ENCODE data around the gene SSBP2. TPM values are rescaled to one million over a fixed set of nuclear protein-coding genes. Genes with fewer than 3 reads are reported as not detected.

Gene SSBP2
- total RNA-seq, 4 donors from 2014 or later, result 54.1 to 136 (median 69.8) TPM

DNA sequence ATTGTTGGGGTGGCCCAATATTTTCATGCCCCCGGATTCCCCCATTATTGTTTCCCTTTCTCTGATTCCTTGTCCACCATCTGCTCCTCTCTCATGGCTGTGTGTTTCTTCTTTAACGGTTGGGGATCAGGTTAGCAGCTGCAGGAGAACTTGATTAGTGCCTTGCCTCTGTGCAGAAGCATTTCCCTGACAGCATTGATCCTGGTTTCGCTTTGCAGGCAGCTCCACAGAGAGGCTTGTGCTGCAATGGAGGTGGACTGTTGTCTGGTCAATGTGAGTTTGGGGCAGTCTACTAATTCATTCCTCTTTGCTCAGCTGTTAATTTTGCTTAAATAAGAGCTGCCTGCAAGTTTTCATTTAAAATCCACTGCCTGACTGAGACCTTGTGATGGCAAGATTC is 32.5 kb upstream of the SSBP2 start:
- H3K27ac ChIP-seq, result no peak overlapping the region
- WGBS, result 65% methylated on average over 3 of the region's 3 CpGs
- peaks cover 43% of the 10 kb centered on the region for H3K4me1 ChIP-seq
- no peaks in the 10 kb centered on the region for H3K27me3 ChIP-seq
- H3K36me3 ChIP-seq, result no peaks in the 10 kb centered on the region
- no peak for DNase-seq (ENCODE audit: low spot score in 2 of 2)
- H3K4me3 ChIP-seq, result no peak overlapping the region
- no peak for TF ChIP-seq POLR2AphosphoS5 (IDR thresholded peaks at IDR 0.05)
- TF ChIP-seq POLR2A (IDR thresholded peaks at IDR 0.05), result no peak
- TF ChIP-seq EP300 (IDR thresholded peaks at IDR 0.05), result no peak
- TF ChIP-seq, protein P1, sequence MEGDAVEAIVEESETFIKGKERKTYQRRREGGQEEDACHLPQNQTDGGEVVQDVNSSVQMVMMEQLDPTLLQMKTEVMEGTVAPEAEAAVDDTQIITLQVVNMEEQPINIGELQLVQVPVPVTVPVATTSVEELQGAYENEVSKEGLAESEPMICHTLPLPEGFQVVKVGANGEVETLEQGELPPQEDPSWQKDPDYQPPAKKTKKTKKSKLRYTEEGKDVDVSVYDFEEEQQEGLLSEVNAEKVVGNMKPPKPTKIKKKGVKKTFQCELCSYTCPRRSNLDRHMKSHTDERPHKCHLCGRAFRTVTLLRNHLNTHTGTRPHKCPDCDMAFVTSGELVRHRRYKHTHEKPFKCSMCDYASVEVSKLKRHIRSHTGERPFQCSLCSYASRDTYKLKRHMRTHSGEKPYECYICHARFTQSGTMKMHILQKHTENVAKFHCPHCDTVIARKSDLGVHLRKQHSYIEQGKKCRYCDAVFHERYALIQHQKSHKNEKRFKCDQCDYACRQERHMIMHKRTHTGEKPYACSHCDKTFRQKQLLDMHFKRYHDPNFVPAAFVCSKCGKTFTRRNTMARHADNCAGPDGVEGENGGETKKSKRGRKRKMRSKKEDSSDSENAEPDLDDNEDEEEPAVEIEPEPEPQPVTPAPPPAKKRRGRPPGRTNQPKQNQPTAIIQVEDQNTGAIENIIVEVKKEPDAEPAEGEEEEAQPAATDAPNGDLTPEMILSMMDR (IDR thresholded peaks at IDR 0.05), result no peak
- H3K9me3 ChIP-seq, result no peaks in the 10 kb centered on the region

DNA sequence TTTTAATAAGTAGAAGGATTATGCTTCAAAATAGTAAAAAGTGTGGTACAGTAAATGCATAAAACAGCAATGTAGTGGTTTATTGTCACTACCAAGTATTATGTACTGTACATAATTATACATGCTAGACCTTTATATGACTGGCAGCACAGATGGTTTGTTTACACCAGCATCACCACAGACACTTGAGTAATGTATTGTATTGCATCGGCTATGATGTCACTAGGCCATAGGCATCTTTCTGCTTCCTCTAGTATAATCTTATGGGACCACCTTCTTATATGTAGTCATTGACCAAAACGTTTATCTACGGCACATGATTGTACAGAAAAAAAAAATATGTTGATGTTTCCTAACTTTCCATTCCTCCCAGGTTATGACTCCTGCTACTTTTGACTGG is 31.9 kb upstream of the SSBP2 start:
- TF ChIP-seq EP300 (IDR thresholded peaks at IDR 0.05) (no peak), POLR2AphosphoS5 (IDR thresholded peaks at IDR 0.05) (no peak), POLR2A (IDR thresholded peaks at IDR 0.05) (no peak)
- TF ChIP-seq, protein P1 (IDR thresholded peaks at IDR 0.05), result no peak
- H3K4me3 ChIP-seq, result no peak overlapping the region
- H3K27me3 ChIP-seq, result no peaks in the 10 kb centered on the region
- no peaks in the 10 kb centered on the region for H3K9me3 ChIP-seq
- 91% methylated on average over 3 of the region's 3 CpGs for WGBS
- no peak for DNase-seq (ENCODE audit: low spot score in 2 of 2)
- H3K36me3 ChIP-seq, result no peaks in the 10 kb centered on the region
- no peak overlapping the region for H3K27ac ChIP-seq
- peaks cover 41% of the 10 kb centered on the region for H3K4me1 ChIP-seq

DNA sequence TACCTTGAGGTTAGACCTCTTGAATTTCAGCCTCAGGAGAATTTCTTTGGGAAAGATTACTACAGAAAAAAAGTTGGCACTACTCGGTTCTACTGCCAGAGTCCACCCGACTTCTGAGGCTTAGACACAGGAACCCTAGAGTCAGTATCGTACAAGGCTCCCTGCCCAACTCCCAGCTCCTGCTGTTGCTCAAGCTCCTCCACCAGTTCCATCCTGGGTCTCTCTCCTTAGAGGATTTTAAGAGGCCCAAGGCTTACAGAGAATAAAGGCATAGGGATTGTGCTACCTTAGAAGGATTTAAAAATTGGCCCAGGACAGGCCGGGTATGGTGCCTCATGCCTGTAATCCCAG is 29.0 kb upstream of the SSBP2 start:
- peaks cover 33% of the 10 kb centered on the region for H3K4me1 ChIP-seq
- no peaks in the 10 kb centered on the region for H3K9me3 ChIP-seq
- peak overlapping the region; percentile 75 for H3K27ac ChIP-seq
- DNase-seq (ENCODE audit: low spot score in 2 of 2), result no peak
- no peaks in the 10 kb centered on the region for H3K27me3 ChIP-seq
- no peak for TF ChIP-seq EP300 (IDR thresholded peaks at IDR 0.05)
- TF ChIP-seq, protein P1 (IDR thresholded peaks at IDR 0.05), result no peak
- TF ChIP-seq POLR2AphosphoS5 (IDR thresholded peaks at IDR 0.05), result no peak
- 64% methylated on average over 4 of the region's 4 CpGs for WGBS
- H3K4me3 ChIP-seq, result no peak overlapping the region
- H3K36me3 ChIP-seq, result no peaks in the 10 kb centered on the region

DNA sequence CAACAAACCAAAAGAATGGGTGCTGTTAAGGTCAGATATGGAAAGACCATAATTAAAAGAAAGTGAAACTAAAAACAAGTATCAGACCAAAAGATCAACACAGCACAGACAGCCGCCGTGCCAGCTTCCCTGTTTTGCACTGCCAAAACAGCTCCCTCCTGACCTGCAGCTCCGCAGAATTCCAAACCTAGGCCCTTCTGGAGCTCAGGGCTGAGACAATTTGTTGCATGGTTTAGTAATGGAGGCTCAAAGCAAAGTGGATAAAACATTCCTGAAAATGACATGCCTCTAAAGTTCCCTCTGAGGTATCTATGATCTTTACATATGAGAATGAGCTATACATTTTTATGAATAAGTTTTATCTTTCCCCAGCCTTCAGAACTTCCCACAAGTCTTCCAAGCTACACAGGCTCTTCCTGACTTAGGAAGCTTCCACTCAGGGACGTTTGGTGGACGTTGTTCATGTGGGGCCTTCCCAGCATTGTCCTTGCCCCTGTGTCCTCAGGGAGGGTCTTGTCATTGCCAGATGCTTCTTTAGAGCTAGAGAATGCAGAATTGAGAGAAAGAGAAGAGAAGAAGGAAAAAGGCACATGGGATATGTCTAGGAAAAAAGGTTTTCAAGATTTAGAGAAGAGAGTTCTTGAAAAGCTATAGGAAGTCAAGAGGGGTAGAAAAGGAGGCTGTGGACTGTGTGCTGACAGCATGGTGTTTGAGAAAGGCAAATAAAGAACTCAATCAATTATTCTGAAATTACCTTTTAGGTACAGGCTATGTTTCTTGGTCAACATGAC is 28.4 kb upstream of the SSBP2 start:
- DNase-seq (ENCODE audit: low spot score in 2 of 2), result peak in 1 of 2 donors; percentile 78
- TF ChIP-seq POLR2AphosphoS5 (IDR thresholded peaks at IDR 0.05) (no peak), POLR2A (IDR thresholded peaks at IDR 0.05) (no peak), EP300 (IDR thresholded peaks at IDR 0.05) (no peak)
- TF ChIP-seq, protein P1 (IDR thresholded peaks at IDR 0.05), result no peak
- Histone ChIP-seq H3K27me3 (no peaks in the 10 kb centered on the region), H3K9me3 (no peaks in the 10 kb centered on the region), H3K4me3 (peak overlapping the region; percentile 41), H3K4me1 (peaks cover 33% of the 10 kb centered on the region), H3K36me3 (no peaks in the 10 kb centered on the region), H3K27ac (peak overlapping the region; percentile 75)
- 0% methylated on average over 5 of the region's 5 CpGs for WGBS

DNA sequence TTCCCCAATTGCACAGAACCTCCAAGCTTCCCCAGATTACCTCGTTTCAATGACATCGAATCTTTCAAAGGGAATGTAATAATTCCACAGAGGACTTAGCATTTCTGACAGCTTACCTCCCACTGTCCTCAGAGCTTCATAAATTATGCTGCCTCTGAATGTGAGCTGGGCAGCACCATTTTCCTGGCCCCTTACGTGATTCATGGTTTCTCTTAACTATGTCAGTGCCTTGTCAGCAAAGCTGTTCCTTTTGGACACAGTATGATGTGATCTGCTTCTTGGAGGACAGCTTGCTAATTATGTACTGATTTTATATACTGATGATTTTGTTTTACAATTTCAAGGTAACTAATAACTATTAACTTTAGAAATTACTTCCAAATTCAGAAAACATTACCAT is 27.7 kb upstream of the SSBP2 start:
- peak overlapping the region; percentile 41 for H3K4me3 ChIP-seq
- H3K27ac ChIP-seq, result peak overlapping the region; percentile 75
- H3K27me3 ChIP-seq, result no peaks in the 10 kb centered on the region
- TF ChIP-seq, protein P1 (IDR thresholded peaks at IDR 0.05), result no peak
- TF ChIP-seq POLR2A (IDR thresholded peaks at IDR 0.05), result no peak
- TF ChIP-seq EP300 (IDR thresholded peaks at IDR 0.05), result no peak
- TF ChIP-seq POLR2AphosphoS5 (IDR thresholded peaks at IDR 0.05), result no peak
- 14% methylated on average over 3 of the region's 3 CpGs for WGBS
- DNase-seq (ENCODE audit: low spot score in 2 of 2), result no peak
- no peaks in the 10 kb centered on the region for H3K36me3 ChIP-seq
- no peaks in the 10 kb centered on the region for H3K9me3 ChIP-seq
- H3K4me1 ChIP-seq, result peaks cover 36% of the 10 kb centered on the region

Data from suprapubic skin (tissue), 4 donors.